Measurements from ENCODE around the gene SPSB3.

The SPSB3 gene

GRCh38 chr16:1763521-1764511 lies 18.6 kb downstream of the SPSB3 start:
- no peak for DNase-seq (ENCODE audit: low read depth)

GRCh38 chr16:1762879-1763520 lies 19.4 kb downstream of the SPSB3 start:
- DNase-seq (ENCODE audit: low read depth) = no peak

GRCh38 chr16:1762196-1762878 lies 20.0 kb downstream of the SPSB3 start:
- no peak for DNase-seq (ENCODE audit: low read depth)

- DNase-seq (ENCODE audit: low read depth) = no peak
Measured at GRCh38 chr16:1761751-1762150, 20.6 kb downstream of the SPSB3 start.

GRCh38 chr16:1760911-1761310 lies 21.5 kb downstream of the SPSB3 start:
- DNase-seq (ENCODE audit: low read depth) = no peak

- no peak for DNase-seq (ENCODE audit: low read depth)
Measured at GRCh38 chr16:1759511-1759910, 22.9 kb downstream of the SPSB3 start.

GRCh38 chr16:1758923-1759322 lies 23.4 kb downstream of the SPSB3 start:
- DNase-seq (ENCODE audit: low read depth) = no peak

GRCh38 chr16:1757714-1758461 lies 24.5 kb downstream of the SPSB3 start:
- no peak for DNase-seq (ENCODE audit: low read depth)

- DNase-seq (ENCODE audit: low read depth) = no peak
Measured at GRCh38 chr16:1754204-1754603, 28.2 kb downstream of the SPSB3 start.

- no peak for DNase-seq (ENCODE audit: low read depth)
Measured at GRCh38 chr16:1752853-1753252, 29.5 kb downstream of the SPSB3 start.

- no peak for DNase-seq (ENCODE audit: low read depth)
Measured at GRCh38 chr16:1751946-1752345, 30.4 kb downstream of the SPSB3 start.

- peak; percentile 83 for DNase-seq (ENCODE audit: low read depth)
Measured at GRCh38 chr16:1749152-1750117, 32.9 kb downstream of the SPSB3 start.

- no peak for DNase-seq (ENCODE audit: low read depth)
Measured at GRCh38 chr16:1747934-1748333, 34.4 kb downstream of the SPSB3 start.

GRCh38 chr16:1746693-1747195 lies 35.6 kb downstream of the SPSB3 start:
- DNase-seq (ENCODE audit: low read depth) = peak; percentile 60

GRCh38 chr16:1745900-1746692 lies 36.3 kb downstream of the SPSB3 start:
- DNase-seq (ENCODE audit: low read depth) = peak; percentile 99

- DNase-seq (ENCODE audit: low read depth) = peak; percentile 82
Measured at GRCh38 chr16:1745181-1745899, 37.0 kb downstream of the SPSB3 start.

GRCh38 chr16:1744338-1744840 lies 38.0 kb downstream of the SPSB3 start:
- no peak for DNase-seq (ENCODE audit: low read depth)

Measured in iris pigment epithelial cell (primary cell).